Endothelial cell of umbilical vein (primary cell): ENCODE results near the gene SELPLG. TPM values are rescaled to one million over a fixed set of nuclear protein-coding genes. Genes with fewer than 3 reads are reported as not detected.

Source experiments
- BruUV-seq: library from RNA; stranded (reverse); fragments of 400-500 nt; replicated peaks from 2 replicates; lab custom pipeline; 2021; lab: Mats Ljungman, UMichigan
- CTCF ChIA-PET: fragments of 300-600, 350-600 bp; sonication (Branson Sonifier 250); formaldehyde crosslinking; loops from one replicate; lab custom pipeline; 2021; ENCODE audit warnings: antibody characterized with exemption, inconsistent platforms; lab: Charles Lee
- POLR2A ChIA-PET: fragments of 300-600, 350-600 bp; sonication (Branson Sonifier 250); formaldehyde crosslinking; loops from one replicate; lab custom pipeline; 2021; ENCODE audit warnings: antibody characterized with exemption, inconsistent platforms; lab: Charles Lee
- DNase-seq: peaks from one replicate; pipeline ENCODE4 v3.0.0-alpha.2; 2011; ENCODE audit warnings: low read depth, low spot score
- FAIRE-seq: peaks from 2 replicates; lab custom pipeline; 2011; peaks lifted over from hg19 to GRCh38; lab: Jason Lieb, UNC
- H2AFZ ChIP-seq: 2 replicates; pipeline ENCODE4 v1.6.0; 2012; ENCODE audit warnings: low read depth, low read length, control low read depth, inconsistent platforms
- H3K27ac ChIP-seq: 2 replicates; pipeline ENCODE4 v1.5.1; 2011; ENCODE audit warnings: low read depth, mild to moderate bottlenecking, control low read depth, low read length, moderate library complexity; ENCODE audit not compliant: insufficient read depth
- H3K27me3 ChIP-seq, 2 experiments: 2 replicates each; pipeline versions ENCODE4 v1.6.0 to v1.6.1; 2011; ENCODE audit warnings: low read length in 2 of 2, mixed read lengths in 1 of 2; ENCODE audit not compliant: control insufficient read depth in 2 of 2, insufficient read depth in 2 of 2
- H3K36me3 ChIP-seq, 2 experiments: 2 replicates in 1 of 2; 3 replicates in 1 of 2; pipeline ENCODE4 v1.5.1; 2011; ENCODE audit warnings: low read length in 2 of 2, mild to moderate bottlenecking in 1 of 2, moderate library complexity in 1 of 2; ENCODE audit not compliant: control insufficient read depth in 2 of 2, insufficient read depth in 2 of 2; ENCODE audit errors: extremely low read depth in 1 of 2
- H3K4me1 ChIP-seq: 3 replicates; pipeline ENCODE4 v1.5.1; 2011; ENCODE audit warnings: mild to moderate bottlenecking, low read length; ENCODE audit not compliant: control insufficient read depth, insufficient read depth; ENCODE audit errors: extremely low read depth
- H3K4me2 ChIP-seq: 2 replicates; pipeline ENCODE4 v1.6.1; 2011; ENCODE audit warnings: low read length, control low read depth, mixed read lengths; ENCODE audit not compliant: insufficient read depth
- H3K4me3 ChIP-seq, 3 experiments: fragments of 200-600 bp in 1 of 3; sonication (generic), shearing (Covaris generic) in 1 of 3; replicated peaks in 1 of 3; 2 replicates each; pipeline ENCODE4 v1.5.1; 2011 to 2016; ENCODE audit warnings: control low read depth in 3 of 3, low read length in 3 of 3, mild to moderate bottlenecking in 2 of 3, inconsistent platforms in 1 of 3, low read depth in 1 of 3, moderate library complexity in 1 of 3; ENCODE audit not compliant: insufficient read depth in 1 of 3
- H3K79me2 ChIP-seq: 2 replicates; pipeline ENCODE4 v1.6.0; 2012; ENCODE audit warnings: low read length, inconsistent platforms; ENCODE audit not compliant: control insufficient read depth, insufficient read depth
- H3K9ac ChIP-seq: replicated peaks from 2 replicates; pipeline ENCODE3; 2011; ENCODE audit warnings: low read length, control low read depth; ENCODE audit not compliant: insufficient read depth; ENCODE audit errors: extremely low read depth
- H3K9me1 ChIP-seq: replicated peaks from 3 replicates; pipeline ENCODE4 v1.6.0; 2011; ENCODE audit warnings: mild to moderate bottlenecking, low read length; ENCODE audit not compliant: control insufficient read depth, insufficient read depth; ENCODE audit errors: extremely low read depth
- H3K9me3 ChIP-seq: replicated peaks from 2 replicates; pipeline ENCODE4 v1.5.1; 2012; ENCODE audit warnings: low read length, inconsistent platforms; ENCODE audit not compliant: control insufficient read depth, insufficient read depth
- H4K20me1 ChIP-seq: replicated peaks from 2 replicates; pipeline ENCODE3; 2011; ENCODE audit warnings: mild to moderate bottlenecking, low read length; ENCODE audit not compliant: control insufficient read depth, insufficient read depth; ENCODE audit errors: extremely low read depth
- EZH2 ChIP-seq: IDR thresholded peaks from 2 replicates; pipeline ENCODE4 v1.6.1; 2012; ENCODE audit warnings: borderline replicate concordance, low read depth, mild to moderate bottlenecking, moderate library complexity, low read length, inconsistent platforms; ENCODE audit not compliant: severe bottlenecking
- GATA2 ChIP-seq: IDR thresholded peaks from 2 replicates; pipeline ENCODE4 v1.7.0; 2011; ENCODE audit warnings: low read depth, mild to moderate bottlenecking, moderate library complexity, mixed read lengths, low read length; ENCODE audit not compliant: insufficient read length, insufficient read depth
- POLR2A ChIP-seq: IDR thresholded peaks from 2 replicates; pipeline ENCODE4 v1.6.1; 2012; ENCODE audit warnings: low read depth, mild to moderate bottlenecking, control low read depth, low read length
- POLR2AphosphoS5 ChIP-seq: IDR thresholded peaks from 2 replicates; pipeline ENCODE4 v1.6.1; 2012; ENCODE audit warnings: low read depth, mild to moderate bottlenecking, control low read depth, low read length, moderate library complexity; ENCODE audit not compliant: insufficient read depth
- dilution Hi-C: fragments of 300-500 bp; cut with MboI; formaldehyde crosslinking; loops from one replicate; pipeline ENCODE4 v1.15.0; 2019; ENCODE audit warnings: low sequenced_read_pairs; ENCODE audit not compliant: extremely low pct_ligation_motif_present
- intact Hi-C: fragments of 100-400 bp; cut with micrococcal nuclease; formaldehyde crosslinking; loops from one replicate; pipeline ENCODE4 v1.10.0; 2022
- polyA plus RNA-seq, 4 experiments: library from polyadenylated mRNA; depleted of rRNA in 3 of 4; stranded (reverse) in 3 of 4; unstranded in 1 of 4; fragments of >200 nt; gene quantifications; 2 replicates each; pipeline versions ENCODE4 v1.2.1 to v1.2.3, GENCODE V29; 2011 to 2012; ENCODE audit warnings: missing spikeins in 1 of 4
- total RNA-seq: library from RNA; stranded (reverse); gene quantifications from 2 replicates; pipeline ENCODE4 v1.2.3, GENCODE V29; 2021
- TF ChIP-seq, protein P1 (sequence below): IDR thresholded peaks from 2 replicates; pipeline ENCODE4 v1.6.1; 2011; ENCODE audit not compliant: insufficient read depth, insufficient read length

Gene SELPLG
- total and polyA plus RNA-seq, 2 donors (not counting 3 experiments of a cell fraction or from before 2014, with no cell fraction given), result 1.0 to 1.2 TPM

DNA sequence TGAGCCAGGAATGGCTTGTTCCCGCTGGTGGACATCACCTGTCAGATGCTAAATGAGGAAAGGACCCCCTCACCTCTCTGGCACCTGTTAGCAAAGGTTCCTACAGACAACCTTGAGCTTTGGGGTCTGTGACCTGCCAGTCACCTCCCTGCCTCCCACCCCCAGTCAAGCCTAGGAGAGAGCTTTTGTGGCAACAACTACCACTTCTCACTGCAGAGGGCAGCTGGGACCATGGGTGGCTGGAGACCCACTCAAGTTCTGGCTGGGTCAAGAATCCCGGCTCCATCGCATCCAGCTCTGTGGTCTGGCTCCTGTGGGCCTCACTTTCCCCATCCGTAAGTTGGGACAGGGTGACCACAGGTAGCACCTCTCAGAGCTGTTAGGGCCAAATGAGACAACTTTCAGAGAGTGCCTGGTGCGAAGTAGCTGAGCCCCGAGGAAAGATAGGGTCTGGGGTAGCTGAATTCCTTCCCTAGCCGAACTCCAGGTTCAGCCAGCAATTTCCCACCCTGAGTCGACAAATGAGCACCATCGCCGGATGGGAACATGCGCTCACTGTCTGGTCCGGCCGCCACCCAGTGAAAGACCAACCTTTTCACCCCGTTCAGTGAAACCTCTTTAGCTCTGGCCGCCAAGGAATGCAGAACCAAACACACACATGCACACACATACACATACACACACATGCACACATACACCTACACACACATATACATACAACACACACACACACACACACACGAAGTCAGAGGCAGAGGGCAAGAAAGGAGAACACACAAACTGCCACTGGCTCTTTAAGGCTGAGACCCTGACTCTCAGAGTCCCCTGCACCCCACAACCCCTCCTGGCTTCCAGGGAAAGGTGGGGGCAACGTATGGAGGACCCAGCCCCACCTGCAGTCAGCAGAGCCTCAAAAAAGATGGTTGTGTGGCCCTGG lies 37.7 kb downstream of the SELPLG start:
- DNase-seq (no peak), FAIRE-seq (no peak)
- H3K4me2 ChIP-seq, result no peak overlapping the region
- no peak overlapping the region for H3K9ac ChIP-seq
- no peaks in the 10 kb centered on the region for H3K4me1 ChIP-seq
- no peaks in the 10 kb centered on the region for H3K27me3 ChIP-seq
- no peaks in the 10 kb centered on the region for H3K9me3 ChIP-seq
- no peaks in the 10 kb centered on the region for H3K9me1 ChIP-seq
- intact Hi-C loops (no loop called here), dilution Hi-C loops (no loop called here)
- no peak for TF ChIP-seq POLR2A
- TF ChIP-seq, protein P1, sequence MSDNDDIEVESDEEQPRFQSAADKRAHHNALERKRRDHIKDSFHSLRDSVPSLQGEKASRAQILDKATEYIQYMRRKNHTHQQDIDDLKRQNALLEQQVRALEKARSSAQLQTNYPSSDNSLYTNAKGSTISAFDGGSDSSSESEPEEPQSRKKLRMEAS, result no peak
- TF ChIP-seq EZH2, result no peak
- no peak for TF ChIP-seq GATA2
- no peak for TF ChIP-seq POLR2AphosphoS5
- ChIA-PET POLR2A (no interaction called here), CTCF (no interaction called here)
- H3K4me3 ChIP-seq, result no peak overlapping the region
- H3K79me2 ChIP-seq, result no peaks in the 10 kb centered on the region
- no peaks in the 10 kb centered on the region for H4K20me1 ChIP-seq
- BruUV-seq, result no TSS peak
- H3K36me3 ChIP-seq, result no peaks in the 10 kb centered on the region
- no peak overlapping the region for H2AFZ ChIP-seq
- no peak overlapping the region for H3K27ac ChIP-seq
